GM18508 (cell line): ENCODE measurements around the gene FHIT.
A peak's percentile ranks its signal among the peaks of the same experiment; 100 is the strongest.

ENCODE experiments used
- ATAC-seq: cut with Tn5 transposase; IDR thresholded peaks from one replicate; pipeline ENCODE4 v1.9.1; 2021; ENCODE audit warnings: moderate number of reproducible peaks; ENCODE audit not compliant: insufficient read depth, unreplicated experiment

FHIT gene

GRCh38 chr3:59866076-59866475, 1385.2 kb downstream of the FHIT start:
- no peak for ATAC-seq

GRCh38 chr3:59865351-59865750, 1385.9 kb downstream of the FHIT start:
- no peak for ATAC-seq

- no peak for ATAC-seq
Observed at GRCh38 chr3:59862686-59863085, 1388.6 kb downstream of the FHIT start.

- peak; percentile 94 for ATAC-seq
Observed at GRCh38 chr3:59857589-59858346, 1393.5 kb downstream of the FHIT start.

DNA sequence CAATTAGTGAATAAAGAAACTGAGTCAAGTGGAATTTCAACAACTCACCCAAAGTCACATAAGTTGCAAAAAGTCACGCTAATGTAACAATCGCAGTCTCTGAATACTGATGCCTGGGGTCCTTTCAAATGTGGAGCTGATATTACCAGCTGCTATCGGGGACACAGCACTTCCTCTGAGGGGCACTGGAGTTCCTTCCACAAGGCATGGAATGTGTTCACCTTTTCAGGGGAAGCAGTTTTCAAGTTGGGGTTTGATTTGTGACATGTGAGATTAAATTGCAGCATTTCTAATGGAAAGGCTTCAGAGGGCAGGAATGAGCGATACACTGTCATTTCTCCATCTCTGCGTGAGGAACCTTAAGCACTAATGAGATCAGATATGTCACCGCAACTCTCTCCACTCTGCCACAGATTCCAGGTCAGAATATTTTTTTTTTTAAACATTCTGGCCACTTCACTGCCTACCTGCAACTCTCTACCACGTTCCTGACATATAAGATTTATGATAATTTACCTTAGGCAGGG, 1394.3 kb downstream of the FHIT start:
- ATAC-seq = no peak

GRCh38 chr3:59854061-59854709, 1397.1 kb downstream of the FHIT start:
- no peak for ATAC-seq

GRCh38 chr3:59850417-59850816, 1400.8 kb downstream of the FHIT start:
- no peak for ATAC-seq

DNA sequence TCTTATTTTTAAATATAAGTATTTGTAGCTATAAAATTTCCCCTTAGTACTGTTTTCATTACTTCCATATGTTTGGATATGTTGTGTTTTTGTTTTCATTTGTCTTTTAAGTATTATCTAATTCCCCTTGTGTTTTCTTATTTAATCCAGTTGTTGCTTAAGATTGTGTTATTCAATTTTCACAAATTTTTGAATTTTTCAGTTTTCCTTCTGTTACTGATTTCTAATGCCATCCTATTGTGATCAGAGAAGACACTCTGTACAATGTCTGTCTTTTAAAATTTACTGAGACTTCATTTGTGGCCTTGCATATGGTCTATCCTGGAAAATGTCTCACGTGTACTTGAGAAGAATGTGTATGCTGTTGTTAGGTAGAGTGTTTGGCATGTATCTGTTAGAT, 1405.9 kb downstream of the FHIT start:
- no peak for ATAC-seq

GRCh38 chr3:59843821-59844220, 1407.4 kb downstream of the FHIT start:
- ATAC-seq = no peak

DNA sequence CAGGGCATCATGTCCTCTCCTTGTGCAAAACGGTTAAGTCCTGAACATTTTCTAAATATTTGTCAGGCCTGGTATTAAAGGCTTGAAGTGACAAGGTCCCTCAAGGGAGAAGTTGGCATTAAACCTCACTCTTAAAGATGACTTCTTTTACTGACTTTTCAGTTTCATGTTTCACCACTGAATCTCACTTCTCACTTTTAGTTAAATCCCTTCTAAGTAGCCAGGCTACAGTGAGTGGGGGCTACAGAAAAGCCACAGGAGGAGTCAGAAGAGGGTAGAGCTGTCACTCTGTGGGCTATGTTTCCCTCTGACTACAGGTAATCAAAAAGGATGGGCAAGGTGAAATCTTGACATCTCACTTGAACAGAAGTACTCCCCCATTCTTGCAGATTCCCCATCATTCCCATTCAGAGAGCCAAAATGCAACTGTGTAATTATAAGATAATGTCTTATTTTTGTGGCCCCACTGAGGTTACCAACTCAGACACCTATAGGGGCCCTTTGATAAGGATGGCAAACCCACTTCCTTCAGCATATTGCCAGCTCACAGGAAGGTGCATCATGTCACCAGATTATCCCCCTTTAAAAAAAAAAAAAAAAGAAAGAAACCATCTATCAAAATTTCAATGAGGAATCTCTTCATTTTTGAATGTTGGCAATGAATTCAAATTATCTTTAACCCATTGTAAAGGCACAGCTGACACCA, 1411.3 kb downstream of the FHIT start:
- peak; percentile 95 for ATAC-seq

DNA sequence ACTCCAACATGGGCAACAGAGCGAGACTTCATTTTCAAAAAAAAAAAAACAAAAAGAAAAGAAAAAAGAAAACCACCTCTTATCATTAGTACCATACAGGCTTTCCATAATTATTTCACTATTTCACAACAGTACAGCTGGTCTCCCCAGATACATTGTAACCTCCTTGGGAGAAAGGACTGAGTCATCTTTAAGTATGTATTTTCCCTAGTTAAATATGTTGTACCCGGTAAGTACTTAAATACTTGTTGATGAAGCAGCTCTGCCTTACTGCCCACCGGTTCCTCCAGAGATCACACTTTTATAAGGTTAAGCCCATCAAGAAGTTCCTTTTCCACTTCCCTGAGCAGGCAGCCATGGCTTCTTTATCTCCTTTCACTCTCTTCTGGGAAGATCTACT, 1412.0 kb downstream of the FHIT start:
- no peak for ATAC-seq

GRCh38 chr3:59836531-59836930, 1414.7 kb downstream of the FHIT start:
- no peak for ATAC-seq

DNA sequence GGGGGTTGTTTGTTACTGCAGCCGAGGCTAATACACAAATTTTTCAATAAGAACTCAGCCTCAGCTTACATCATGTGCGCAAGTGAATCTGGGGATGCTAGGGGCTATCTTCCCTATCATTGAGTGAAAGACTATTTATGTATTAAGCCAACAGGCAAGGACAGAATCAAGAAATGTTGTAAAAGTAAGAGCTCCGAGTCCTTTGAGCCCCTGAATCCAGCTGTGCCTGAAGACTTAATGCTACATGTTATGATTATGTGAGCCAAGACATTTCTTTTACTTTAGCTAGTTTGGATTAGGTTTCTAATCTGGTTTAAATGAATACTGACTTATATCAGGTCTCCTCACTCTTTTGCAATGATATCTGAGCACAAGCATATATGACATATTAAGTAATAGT, 1418.5 kb downstream of the FHIT start:
- no peak for ATAC-seq

DNA sequence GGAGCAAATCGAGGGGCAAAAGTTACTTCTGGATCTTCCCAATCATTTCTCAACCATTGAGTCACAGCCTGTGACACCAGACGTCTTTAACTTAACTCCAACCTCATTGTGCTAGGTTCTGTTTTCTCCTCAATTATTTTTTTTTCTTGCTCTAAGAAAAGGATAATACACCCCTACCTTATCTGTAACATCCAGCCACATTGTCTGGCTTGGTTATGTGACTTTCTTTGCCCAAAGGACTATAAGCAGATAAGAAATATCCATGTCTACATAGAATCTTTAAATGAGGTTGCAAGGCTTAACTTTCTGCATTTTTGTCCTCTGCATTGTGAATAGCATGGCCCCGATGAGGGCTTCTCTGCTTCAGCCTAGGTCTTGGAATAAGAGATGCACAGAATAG, 1419.0 kb downstream of the FHIT start:
- ATAC-seq = no peak

- no peak for ATAC-seq
Observed at GRCh38 chr3:59831394-59831793, 1419.9 kb downstream of the FHIT start.

- ATAC-seq = no peak
Observed at GRCh38 chr3:59829527-59829926, 1421.7 kb downstream of the FHIT start.

GRCh38 chr3:59824876-59825275, 1426.4 kb downstream of the FHIT start:
- ATAC-seq = no peak

GRCh38 chr3:59821274-59821673, 1430.0 kb downstream of the FHIT start:
- ATAC-seq = no peak

- ATAC-seq = no peak
Observed at GRCh38 chr3:59820352-59820934, 1430.8 kb downstream of the FHIT start.

- ATAC-seq = no peak
Observed at GRCh38 chr3:59818919-59819300, 1432.3 kb downstream of the FHIT start.
